ENCODE measurements around the gene LARP4.
"Not testable (repeated sequence)": the region's sequence is repeated elsewhere in the genome, so short reads cannot be mapped to it uniquely, and the experiment has no call there.

The LARP4 gene

DNA sequence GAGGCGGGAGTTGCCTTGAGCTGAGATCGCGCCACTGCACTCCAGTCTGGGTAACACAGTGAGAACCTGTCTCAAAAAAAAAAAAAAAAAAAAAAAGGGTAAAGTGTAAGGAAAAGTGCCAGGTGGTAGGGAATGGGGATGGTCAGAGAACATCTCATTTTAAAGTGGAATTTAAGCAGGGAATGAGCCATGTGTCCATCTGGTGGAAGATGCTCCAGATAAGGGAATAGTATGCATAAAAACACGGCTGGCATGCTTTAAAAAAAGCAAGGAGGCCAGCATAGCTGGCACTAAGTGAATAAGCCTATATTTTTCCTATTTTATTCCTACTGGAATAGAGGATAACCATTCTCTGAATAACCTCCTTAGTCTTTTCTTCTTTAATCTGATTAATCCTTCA is 38.0 kb upstream of the LARP4 start:
- no peak overlapping the region for H3K4me3 ChIP-seq (ENCODE audit: low read length)
- TF ChIP-seq, protein P1, sequence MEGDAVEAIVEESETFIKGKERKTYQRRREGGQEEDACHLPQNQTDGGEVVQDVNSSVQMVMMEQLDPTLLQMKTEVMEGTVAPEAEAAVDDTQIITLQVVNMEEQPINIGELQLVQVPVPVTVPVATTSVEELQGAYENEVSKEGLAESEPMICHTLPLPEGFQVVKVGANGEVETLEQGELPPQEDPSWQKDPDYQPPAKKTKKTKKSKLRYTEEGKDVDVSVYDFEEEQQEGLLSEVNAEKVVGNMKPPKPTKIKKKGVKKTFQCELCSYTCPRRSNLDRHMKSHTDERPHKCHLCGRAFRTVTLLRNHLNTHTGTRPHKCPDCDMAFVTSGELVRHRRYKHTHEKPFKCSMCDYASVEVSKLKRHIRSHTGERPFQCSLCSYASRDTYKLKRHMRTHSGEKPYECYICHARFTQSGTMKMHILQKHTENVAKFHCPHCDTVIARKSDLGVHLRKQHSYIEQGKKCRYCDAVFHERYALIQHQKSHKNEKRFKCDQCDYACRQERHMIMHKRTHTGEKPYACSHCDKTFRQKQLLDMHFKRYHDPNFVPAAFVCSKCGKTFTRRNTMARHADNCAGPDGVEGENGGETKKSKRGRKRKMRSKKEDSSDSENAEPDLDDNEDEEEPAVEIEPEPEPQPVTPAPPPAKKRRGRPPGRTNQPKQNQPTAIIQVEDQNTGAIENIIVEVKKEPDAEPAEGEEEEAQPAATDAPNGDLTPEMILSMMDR (conservative IDR thresholded peaks at IDR 0.05; ENCODE audit: low read depth, low read length), result no peak
- no peak for DNase-seq (ENCODE audit: low read depth)

DNA sequence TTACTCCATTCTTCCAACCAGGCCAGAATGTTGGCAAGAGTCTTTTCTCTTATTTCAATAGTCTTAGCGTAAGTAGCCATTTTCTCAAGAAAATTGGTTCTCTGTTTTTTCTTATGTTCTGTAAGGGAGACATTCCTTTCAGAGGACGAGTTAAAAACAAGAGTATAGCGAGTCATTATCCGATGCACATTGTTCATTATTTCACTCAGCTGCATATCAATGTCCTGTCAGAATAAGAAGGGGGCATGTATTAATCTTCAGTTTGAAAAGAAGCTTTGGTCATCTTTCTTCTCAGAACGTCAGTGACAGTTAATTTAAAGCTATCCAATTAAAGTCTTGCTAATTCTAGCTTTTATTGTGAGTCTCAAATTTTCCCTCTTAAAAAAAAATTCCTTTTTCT is 37.5 kb upstream of the LARP4 start:
- TF ChIP-seq, protein P1 (conservative IDR thresholded peaks at IDR 0.05; ENCODE audit: low read depth, low read length), result no peak
- no peak for DNase-seq (ENCODE audit: low read depth)
- no peak overlapping the region for H3K4me3 ChIP-seq (ENCODE audit: low read length)

DNA sequence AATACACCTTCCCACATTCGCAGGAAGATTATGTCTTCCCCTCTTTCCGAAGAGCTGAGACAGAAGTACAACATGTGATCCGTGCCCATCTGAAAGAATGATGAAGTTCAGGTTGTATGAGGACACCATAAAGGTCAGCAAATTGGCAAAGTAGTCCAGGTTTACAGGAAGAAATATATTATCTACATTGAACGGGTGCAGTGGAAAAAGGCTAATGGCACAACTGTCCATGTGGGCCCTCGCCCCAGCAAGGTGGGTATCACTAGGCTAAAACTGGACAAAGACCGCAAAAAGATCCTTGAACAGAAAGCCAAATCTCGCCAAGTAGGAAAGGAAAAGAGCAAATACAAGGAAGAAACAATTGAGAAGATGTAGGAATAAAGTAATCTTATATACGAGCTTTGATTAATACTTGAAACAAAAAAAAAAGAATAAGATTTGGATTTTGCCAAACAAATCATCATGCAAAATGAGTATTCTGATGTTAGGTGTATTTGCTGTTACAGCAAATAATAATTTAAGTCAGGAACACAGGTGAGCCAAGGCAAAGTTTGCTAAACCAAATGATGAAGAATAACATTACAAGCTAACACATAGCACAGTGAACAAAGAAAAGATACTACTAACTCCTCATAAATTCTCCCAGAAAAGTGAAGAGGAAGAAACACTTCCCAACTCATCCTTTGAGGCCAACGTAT is 34.8 kb upstream of the LARP4 start:
- H3K4me3 ChIP-seq (ENCODE audit: low read length), result no peak overlapping the region
- TF ChIP-seq, protein P1 (conservative IDR thresholded peaks at IDR 0.05; ENCODE audit: low read depth, low read length), result no peak
- no peak for DNase-seq (ENCODE audit: low read depth)

DNA sequence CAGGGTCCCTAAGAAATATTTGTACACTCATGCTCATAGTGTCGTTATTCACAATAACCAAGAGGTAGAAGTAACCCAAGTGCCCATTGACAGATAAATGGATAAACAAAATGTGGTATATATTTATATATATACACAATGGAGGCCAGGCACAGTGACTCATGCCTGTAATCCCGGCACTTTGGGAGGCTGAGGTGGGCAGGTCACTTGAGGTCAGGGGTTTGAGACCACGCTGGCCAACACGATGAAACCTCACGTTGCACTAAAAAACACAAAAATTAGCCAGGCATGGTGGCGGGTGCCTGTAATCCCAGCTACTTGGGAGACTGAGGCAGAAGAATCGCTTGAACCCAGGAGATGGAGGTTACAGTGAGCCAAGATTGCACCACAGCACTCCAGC is 30.0 kb upstream of the LARP4 start:
- not testable (repeated sequence) for DNase-seq (ENCODE audit: low read depth); H3K4me3 ChIP-seq (ENCODE audit: low read length)

DNA sequence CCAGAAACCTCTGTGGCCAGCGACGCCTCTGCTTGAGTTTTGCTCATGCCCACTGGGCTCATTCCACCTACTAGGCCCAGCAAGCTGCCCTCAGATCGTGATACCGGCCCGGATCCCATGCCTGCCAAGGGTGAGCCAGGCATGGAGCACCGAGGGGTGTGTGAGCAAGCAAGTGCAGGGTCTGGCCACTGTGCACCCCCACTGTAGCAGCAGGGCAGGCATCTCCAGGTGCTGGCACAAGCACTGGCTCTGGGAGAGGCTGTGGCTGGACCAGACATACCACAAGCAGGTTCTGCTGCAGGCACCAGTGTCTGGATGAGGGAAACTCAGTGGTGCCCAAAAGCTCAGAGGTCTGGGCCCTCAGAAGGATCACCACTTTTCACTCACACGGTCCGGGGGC is 24.9 kb upstream of the LARP4 start:
- no peak for DNase-seq (ENCODE audit: low read depth)
- no peak overlapping the region for H3K4me3 ChIP-seq (ENCODE audit: low read length)

DNA sequence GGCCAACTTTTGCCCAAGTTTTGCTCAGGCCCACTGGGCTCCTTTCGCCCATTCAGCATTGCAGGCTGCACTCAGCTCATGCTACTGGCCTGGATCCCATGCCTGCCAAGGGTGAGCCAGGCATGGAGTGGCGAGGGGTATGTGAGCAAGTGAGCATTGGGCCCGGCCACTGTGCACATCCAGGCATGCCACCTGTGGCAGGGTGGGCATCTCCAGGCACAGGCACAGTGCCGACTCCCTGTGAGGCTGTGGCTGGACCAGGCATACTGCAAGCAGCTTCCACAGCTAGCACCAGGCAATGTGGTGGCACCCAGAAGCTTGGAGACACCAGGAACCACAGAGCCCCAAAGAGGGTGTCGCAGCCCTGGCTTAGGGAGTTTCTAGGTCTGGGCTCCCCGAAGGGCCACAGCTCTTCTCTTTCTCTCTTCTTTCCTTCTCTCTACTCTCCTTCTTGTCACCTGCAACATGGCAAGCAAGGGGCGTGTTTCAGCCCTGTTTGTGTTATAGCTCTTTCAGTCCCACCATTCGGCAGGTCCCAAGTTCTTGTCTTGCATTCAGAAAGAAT is 19.8 kb upstream of the LARP4 start:
- no peak for DNase-seq (ENCODE audit: low read depth)
- TF ChIP-seq, protein P1 (conservative IDR thresholded peaks at IDR 0.05; ENCODE audit: low read depth, low read length), result no peak
- H3K4me3 ChIP-seq (ENCODE audit: low read length), result no peak overlapping the region

More for the DNA sequence above, 24.9 kb upstream of the LARP4 start:
- TF ChIP-seq, protein P1 (conservative IDR thresholded peaks at IDR 0.05; ENCODE audit: low read depth, low read length), result no peak

DNA sequence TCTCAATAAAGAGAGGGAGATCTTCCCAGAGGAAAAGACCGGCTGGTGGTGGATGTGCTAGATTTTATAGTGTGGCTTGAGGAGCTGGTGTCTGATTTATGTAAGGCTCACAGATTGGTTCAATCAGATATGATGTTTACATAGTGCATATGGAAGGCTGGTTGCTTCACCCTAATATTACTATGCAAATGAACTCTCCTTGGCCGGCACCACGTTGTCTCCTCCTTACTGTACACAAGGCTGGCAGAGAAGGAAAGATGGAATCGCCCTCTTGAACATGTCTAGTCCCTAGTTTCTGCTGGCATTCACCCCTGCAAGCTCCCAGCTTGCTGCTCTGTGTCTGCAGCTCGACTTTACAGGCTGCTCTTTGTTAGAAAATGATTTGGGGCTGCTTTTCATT is 13.2 kb upstream of the LARP4 start:
- no peak overlapping the region for H3K4me3 ChIP-seq (ENCODE audit: low read length)
- no peak for DNase-seq (ENCODE audit: low read depth)
- TF ChIP-seq, protein P1 (conservative IDR thresholded peaks at IDR 0.05; ENCODE audit: low read depth, low read length), result no peak

Measured in retinal pigment epithelial cell (primary cell).